ENCODE results near the gene CLIP1.

Gene CLIP1

DNA sequence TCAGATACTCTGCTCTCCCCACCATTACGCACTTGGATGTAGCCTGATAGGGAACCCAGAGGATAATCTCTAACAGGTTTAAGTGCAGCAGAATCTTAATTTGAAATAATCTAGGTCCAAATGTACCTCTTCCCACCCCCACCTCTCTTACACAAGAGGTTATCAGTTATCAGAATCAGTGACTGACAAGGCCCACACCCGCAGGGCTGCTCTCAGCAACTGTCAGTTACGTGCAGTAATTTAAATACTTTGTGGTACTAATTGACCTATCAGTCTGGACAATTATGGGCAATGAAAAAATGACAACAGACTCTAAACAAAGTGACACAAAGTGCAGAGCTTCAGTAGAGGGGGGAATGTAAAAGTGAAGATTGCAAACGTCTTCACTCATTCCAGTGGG is 74.0 kb downstream of the CLIP1 start:
- Histone ChIP-seq H3K27me3 (ENCODE audit: insufficient read depth, low read depth, severe bottlenecking) (no peaks in the 10 kb centered on the region), H3K36me3 (peaks cover 6% of the 10 kb centered on the region), H3K27ac (no peak overlapping the region), H3K9me3 (ENCODE audit: severe bottlenecking) (no peaks in the 10 kb centered on the region), H3K4me3 (ENCODE audit: low read depth, low read length) (no peak overlapping the region)
- DNase-seq = no peak
- TF ChIP-seq, protein P1, sequence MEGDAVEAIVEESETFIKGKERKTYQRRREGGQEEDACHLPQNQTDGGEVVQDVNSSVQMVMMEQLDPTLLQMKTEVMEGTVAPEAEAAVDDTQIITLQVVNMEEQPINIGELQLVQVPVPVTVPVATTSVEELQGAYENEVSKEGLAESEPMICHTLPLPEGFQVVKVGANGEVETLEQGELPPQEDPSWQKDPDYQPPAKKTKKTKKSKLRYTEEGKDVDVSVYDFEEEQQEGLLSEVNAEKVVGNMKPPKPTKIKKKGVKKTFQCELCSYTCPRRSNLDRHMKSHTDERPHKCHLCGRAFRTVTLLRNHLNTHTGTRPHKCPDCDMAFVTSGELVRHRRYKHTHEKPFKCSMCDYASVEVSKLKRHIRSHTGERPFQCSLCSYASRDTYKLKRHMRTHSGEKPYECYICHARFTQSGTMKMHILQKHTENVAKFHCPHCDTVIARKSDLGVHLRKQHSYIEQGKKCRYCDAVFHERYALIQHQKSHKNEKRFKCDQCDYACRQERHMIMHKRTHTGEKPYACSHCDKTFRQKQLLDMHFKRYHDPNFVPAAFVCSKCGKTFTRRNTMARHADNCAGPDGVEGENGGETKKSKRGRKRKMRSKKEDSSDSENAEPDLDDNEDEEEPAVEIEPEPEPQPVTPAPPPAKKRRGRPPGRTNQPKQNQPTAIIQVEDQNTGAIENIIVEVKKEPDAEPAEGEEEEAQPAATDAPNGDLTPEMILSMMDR (IDR thresholded peaks at IDR 0.05; ENCODE audit: low read depth, low read length) = no peak

GRCh38 chr12:122346054-122346453 is 76.4 kb downstream of the CLIP1 start:
- no peak for DNase-seq
- H3K36me3 ChIP-seq = no peaks in the 10 kb centered on the region; the same call in 1 of the 2 replicates
- no peaks in the 10 kb centered on the region for H3K9me3 ChIP-seq (ENCODE audit: severe bottlenecking)
- H3K27ac ChIP-seq = no peak overlapping the region
- no peak overlapping the region for H3K4me3 ChIP-seq (ENCODE audit: low read depth, low read length)
- H3K27me3 ChIP-seq (ENCODE audit: insufficient read depth, low read depth, severe bottlenecking) = no peaks in the 10 kb centered on the region
- TF ChIP-seq, protein P1 (IDR thresholded peaks at IDR 0.05; ENCODE audit: low read depth, low read length) = no peak

GRCh38 chr12:122345042-122345441 is 77.4 kb downstream of the CLIP1 start:
- Histone ChIP-seq H3K27me3 (ENCODE audit: insufficient read depth, low read depth, severe bottlenecking) (no peaks in the 10 kb centered on the region), H3K36me3 (no peaks in the 10 kb centered on the region; the same call in 1 of the 2 replicates), H3K4me3 (ENCODE audit: low read depth, low read length) (no peak overlapping the region), H3K9me3 (ENCODE audit: severe bottlenecking) (no peaks in the 10 kb centered on the region), H3K27ac (no peak overlapping the region)
- TF ChIP-seq, protein P1 (IDR thresholded peaks at IDR 0.05; ENCODE audit: low read depth, low read length) = no peak
- no peak for DNase-seq

DNA sequence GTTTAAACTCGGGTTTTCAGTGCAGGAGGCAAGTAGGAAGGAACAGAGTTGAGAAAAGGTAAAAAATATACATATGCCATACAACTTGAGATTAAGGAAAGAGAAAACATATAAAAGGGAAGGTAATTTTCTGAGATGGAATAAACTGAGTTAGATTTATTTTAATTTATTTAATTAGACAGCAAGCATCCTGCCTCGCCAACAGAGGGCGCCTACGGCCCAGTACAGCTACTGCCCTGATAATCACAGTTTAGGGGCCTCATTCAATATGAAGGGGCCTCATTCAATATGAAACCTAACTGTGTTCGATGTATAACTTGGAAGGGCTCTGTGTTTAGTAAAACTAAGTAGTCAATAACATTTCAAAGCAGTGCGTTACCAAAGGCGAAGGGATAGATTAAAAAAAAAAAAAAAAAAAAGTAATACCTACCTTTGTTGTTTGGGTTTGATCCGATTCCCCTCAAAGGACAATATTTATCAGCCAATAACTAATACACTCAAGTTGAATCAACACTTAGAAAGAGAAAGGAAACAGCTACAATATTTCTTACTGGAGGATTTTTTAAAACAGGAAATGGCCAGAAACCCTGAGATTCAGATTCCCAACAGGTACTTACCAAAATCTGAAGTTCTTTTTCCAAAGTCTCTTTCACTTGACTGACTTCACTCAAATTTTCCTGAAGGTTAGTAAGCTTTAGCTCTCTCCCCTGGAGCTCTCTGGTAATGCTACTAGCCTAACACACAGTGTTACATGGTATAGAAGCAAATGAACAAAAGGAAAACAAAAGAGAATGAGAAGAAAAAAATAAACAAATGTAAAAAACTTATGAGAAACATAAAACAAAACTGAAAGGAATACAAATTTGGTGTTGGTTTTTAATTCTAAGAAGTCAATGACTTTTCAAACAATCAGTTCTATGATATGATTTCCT is 86.2 kb downstream of the CLIP1 start:
- TF ChIP-seq, protein P1 (IDR thresholded peaks at IDR 0.05; ENCODE audit: low read depth, low read length) = peak; percentile 57
- DNase-seq = peak; percentile 35
- Histone ChIP-seq H3K4me3 (ENCODE audit: low read depth, low read length) (no peak overlapping the region), H3K9me3 (ENCODE audit: severe bottlenecking) (no peaks in the 10 kb centered on the region), H3K27ac (no peak overlapping the region), H3K27me3 (ENCODE audit: insufficient read depth, low read depth, severe bottlenecking) (no peaks in the 10 kb centered on the region), H3K36me3 (peaks cover 19% of the 10 kb centered on the region)

GRCh38 chr12:122333142-122334087 is 89.1 kb downstream of the CLIP1 start:
- DNase-seq = no peak
- Histone ChIP-seq H3K36me3 (peaks cover 24% of the 10 kb centered on the region), H3K4me3 (ENCODE audit: low read depth, low read length) (no peak overlapping the region), H3K27me3 (ENCODE audit: insufficient read depth, low read depth, severe bottlenecking) (no peaks in the 10 kb centered on the region), H3K9me3 (ENCODE audit: severe bottlenecking) (no peaks in the 10 kb centered on the region), H3K27ac (no peak overlapping the region)
- TF ChIP-seq, protein P1 (IDR thresholded peaks at IDR 0.05; ENCODE audit: low read depth, low read length) = no peak

Data from WERI-Rb-1 (cell line).